ENCODE data around the gene ZC3H18. TPM values are rescaled to one million over a fixed set of nuclear protein-coding genes. Genes with fewer than 3 reads are reported as not detected.

The ZC3H18 gene
- total RNA-seq, 1 donor from 2014 or later: 49.3 TPM

- peaks cover 3% of the 10 kb centered on the region for H3K4me1 Mint-ChIP-seq (ENCODE audit: unreplicated experiment)
- H3K9me3 Mint-ChIP-seq (ENCODE audit: unreplicated experiment): no peaks in the 10 kb centered on the region
- peaks cover 17% of the 10 kb centered on the region for H3K36me3 Mint-ChIP-seq (ENCODE audit: low read depth, unreplicated experiment)
- no peak overlapping the region for H3K27ac Mint-ChIP-seq (ENCODE audit: unreplicated experiment)
- peak overlapping the region; percentile 19 for H3K4me3 Mint-ChIP-seq (ENCODE audit: unreplicated experiment)
- no peak for DNase-seq (ENCODE audit: low spot score)
- TF ChIP-seq CTCF (IDR thresholded peaks at IDR 0.05; ENCODE audit: unreplicated experiment): no peak
- H3K27me3 Mint-ChIP-seq (ENCODE audit: unreplicated experiment): no peaks in the 10 kb centered on the region
Measured at GRCh38 chr16:88599825-88600538, 29.8 kb downstream of the ZC3H18 start.

GRCh38 chr16:88600539-88600896 lies 30.3 kb downstream of the ZC3H18 start:
- Mint-ChIP-seq H3K9me3 (ENCODE audit: unreplicated experiment) (no peaks in the 10 kb centered on the region), H3K27ac (ENCODE audit: unreplicated experiment) (no peak overlapping the region), H3K4me1 (ENCODE audit: unreplicated experiment) (no peaks in the 10 kb centered on the region), H3K36me3 (ENCODE audit: low read depth, unreplicated experiment) (peaks cover 17% of the 10 kb centered on the region), H3K27me3 (ENCODE audit: unreplicated experiment) (no peaks in the 10 kb centered on the region), H3K4me3 (ENCODE audit: unreplicated experiment) (peak overlapping the region; percentile 56)
- no peak for TF ChIP-seq CTCF (IDR thresholded peaks at IDR 0.05; ENCODE audit: unreplicated experiment)
- DNase-seq (ENCODE audit: low spot score): no peak

GRCh38 chr16:88601313-88602036 lies 31.3 kb downstream of the ZC3H18 start:
- Mint-ChIP-seq H3K4me3 (ENCODE audit: unreplicated experiment) (peak overlapping the region; percentile 57), H3K27ac (ENCODE audit: unreplicated experiment) (no peak overlapping the region), H3K4me1 (ENCODE audit: unreplicated experiment) (no peaks in the 10 kb centered on the region), H3K27me3 (ENCODE audit: unreplicated experiment) (no peaks in the 10 kb centered on the region), H3K36me3 (ENCODE audit: low read depth, unreplicated experiment) (peaks cover 17% of the 10 kb centered on the region), H3K9me3 (ENCODE audit: unreplicated experiment) (no peaks in the 10 kb centered on the region)
- no peak for DNase-seq (ENCODE audit: low spot score)
- TF ChIP-seq CTCF (IDR thresholded peaks at IDR 0.05; ENCODE audit: unreplicated experiment): no peak

GRCh38 chr16:88602091-88602490 lies 31.9 kb downstream of the ZC3H18 start:
- H3K36me3 Mint-ChIP-seq (ENCODE audit: low read depth, unreplicated experiment): peaks cover 19% of the 10 kb centered on the region
- peak overlapping the region; percentile 57 for H3K4me3 Mint-ChIP-seq (ENCODE audit: unreplicated experiment)
- no peaks in the 10 kb centered on the region for H3K9me3 Mint-ChIP-seq (ENCODE audit: unreplicated experiment)
- no peak overlapping the region for H3K27ac Mint-ChIP-seq (ENCODE audit: unreplicated experiment)
- H3K27me3 Mint-ChIP-seq (ENCODE audit: unreplicated experiment): no peaks in the 10 kb centered on the region
- peaks cover under 1% of the 10 kb centered on the region for H3K4me1 Mint-ChIP-seq (ENCODE audit: unreplicated experiment)
- no peak for DNase-seq (ENCODE audit: low spot score)
- no peak for TF ChIP-seq CTCF (IDR thresholded peaks at IDR 0.05; ENCODE audit: unreplicated experiment)

Data from endothelial cell (in vitro differentiated cells).